Adrenal gland (tissue), 12 donors: Measurements from ENCODE around the gene SRCAP. TPM values are rescaled to one million over a fixed set of nuclear protein-coding genes. Genes with fewer than 3 reads are reported as not detected.

ENCODE experiments used
- DNase-seq, 7 donors: peaks; one replicate each; pipeline ENCODE4 v3.0.0-alpha.2; 2019 to 2020
- H3K27ac ChIP-seq, 5 donors: fragments of 200-600 bp; sonication (generic) in 4 of 5; 1 replicate in 3 of 5; 2 replicates in 2 of 5; pipeline versions ENCODE4 v1.5.1 to v1.8.0; 2016 to 2020; ENCODE audit warnings: mild to moderate bottlenecking in 1 of 5
- H3K27me3 ChIP-seq: fragments of 200-600 bp; 2 replicates; pipeline ENCODE4 v1.8.0; 2021
- H3K36me3 ChIP-seq, 2 donors: fragments of 200-600 bp; replicated peaks in 1 of 2; 1 replicate in 1 of 2; 2 replicates in 1 of 2; pipeline versions ENCODE4 v1.5.1 to v1.8.0; 2018 to 2022
- H3K4me1 ChIP-seq, 2 donors: fragments of 200-600 bp; replicated peaks in 1 of 2; 1 replicate in 1 of 2; 2 replicates in 1 of 2; pipeline versions ENCODE4 v1.5.1 to v1.8.0; 2018 to 2021
- H3K4me3 ChIP-seq, 4 donors: fragments of 200-600 bp; sonication (generic) in 3 of 4; one replicate each; pipeline ENCODE4 v1.5.1; 2016 to 2018
- H3K9me3 ChIP-seq, 3 donors: fragments of 200-600 bp; sonication (generic) in 1 of 3; replicated peaks in 1 of 3; 1 replicate in 2 of 3; 2 replicates in 1 of 3; pipeline versions ENCODE4 v1.5.1 to v1.8.0; 2016 to 2021
- CTCF ChIP-seq, 6 experiments: fragments of 450-650 bp in 4 of 6; fragments of 200-600 bp in 2 of 6; sonication (generic) in 1 of 6; IDR thresholded peaks; 1 replicate in 5 of 6; 2 replicates in 1 of 6; pipeline versions ENCODE4 v1.5.1 to v1.8.0; 2016 to 2021; ENCODE audit warnings: antibody characterized with exemption in 6 of 6, mild to moderate bottlenecking in 2 of 6, moderate library complexity in 1 of 6
- POLR2A ChIP-seq, 2 donors: fragments of 450-650 bp; IDR thresholded peaks; one replicate each; pipeline ENCODE4 v1.6.1; 2017; ENCODE audit warnings: antibody characterized with exemption in 2 of 2, mild to moderate bottlenecking in 2 of 2, moderate library complexity in 1 of 2
- WGBS, 4 donors: extraction: QIAGEN DNeasy Blood & Tissue Kit in 2 of 4; methylation state at CpG; one replicate each; pipeline versions ENCODE4 v1.1.5 to v1.1.7; 2013 to 2017; 5-methylcytosine and 5-hydroxymethylcytosine counted together
- intact Hi-C, 2 donors: fragments of 100-400 bp; cut with DNase I; formaldehyde crosslinking; loops; one replicate each; pipeline versions ENCODE4 v1.14.1 to v1.15.0; 2022 to 2023
- polyA plus RNA-seq, 3 donors: library from polyadenylated mRNA; stranded (reverse); fragments of 200-250 nt in 2 of 3; fragments of 350-450 nt in 1 of 3; fragmentation: Illumina TruSeq in 1 of 3; extraction: RNeasy Lipid Tissue Mini Kit (QIAGEN cat#74804) in 1 of 3; gene quantifications; one replicate each; pipeline ENCODE4 v1.2.3, GENCODE V29; 2013 to 2014
- total RNA-seq, 9 donors: library from RNA; depleted of rRNA in 4 of 9; stranded (reverse); fragments of >200 nt in 4 of 9; fragments of 120-200 nt in 1 of 9; fragmentation: NEBNext Ultra II Directional in 1 of 9; extraction: Animal tissue kit (Norgen Biotek cat#: 25700) in 1 of 9; gene quantifications; one replicate each; pipeline versions ENCODE4 v1.1.0 to v1.2.4, GENCODE V29; 2013 to 2023
- donor health status: healthy with polysubstance abuse.
- donor health status: Bipolar disorder and iron deficiency.
- donor health status: DM: yes; HTN: yes; CAD: no.
- donor health status: DM: no; HTN: no; CAD: no.
- donor health status: DM: no; HTN: no; CAD: no.
- donor health status: DM: yes; HTN: yes; CAD: no.

Gene SRCAP
- total and polyA plus RNA-seq, 12 donors, result 3.7 to 82.4 (median 46.6) TPM

GRCh38 chr16:30657866-30658730 is 40.9 kb upstream of the SRCAP start, which contains the start of gene FBRS:
FBRS (plus strand) TSS chr16:30658431; CDS start chr16:30659519, 1,088 bp downstream.
- no peaks in the 10 kb centered on the region for H3K9me3 ChIP-seq
- peaks cover 0 to 64% of the 10 kb centered on the region in 2 donors for H3K36me3 ChIP-seq
- DNase-seq, result peak; percentile 100
- H3K4me3 ChIP-seq, result peak within 1 kb of the TSS; percentile 60 to 97 (median 90)
- TF ChIP-seq POLR2A (IDR thresholded peaks at IDR 0.05), result peak; percentile 93
- TF ChIP-seq CTCF (IDR thresholded peaks at IDR 0.05), result peak; percentile 48 to 90 (median 62)
- H3K27ac ChIP-seq, result peak within 1 kb of the TSS; percentile 92 to 99 (median 96)
- H3K27me3 ChIP-seq, result no peaks in the 10 kb centered on the region
- peaks cover 26 to 43% of the 10 kb centered on the region in 2 donors for H3K4me1 ChIP-seq
- 0% methylated on average over 11 to 86 of the region's 86 CpGs for WGBS, 4 donors
- intact Hi-C loops, result no loop called here

GRCh38 chr16:30658731-30659506 is 40.1 kb upstream of the SRCAP start:
- Histone ChIP-seq H3K27ac (peak overlapping the region; percentile 61 to 99 (median 96)), H3K4me3 (peak overlapping the region; percentile 60 to 97 (median 90)), H3K27me3 (no peaks in the 10 kb centered on the region), H3K36me3 (peaks cover 0 to 64% of the 10 kb centered on the region in 2 donors), H3K9me3 (no peaks in the 10 kb centered on the region), H3K4me1 (peaks cover 32 to 52% of the 10 kb centered on the region in 2 donors)
- TF ChIP-seq CTCF (IDR thresholded peaks at IDR 0.05), result peak in 2 of 6 experiments; percentile 8 to 32
- TF ChIP-seq POLR2A (IDR thresholded peaks at IDR 0.05), result peak; percentile 48 to 55
- WGBS, 4 donors, result 0% methylated on average over 11 to 64 of the region's 64 CpGs
- intact Hi-C loops, result no loop called here
- DNase-seq, result peak; percentile 86 to 97 (median 90)

- WGBS, 4 donors, result 1 to 3% (median 1%) methylated on average over 17 to 83 of the region's 84 CpGs
- peaks cover 33 to 52% of the 10 kb centered on the region in 2 donors for H3K4me1 ChIP-seq
- no peaks in the 10 kb centered on the region for H3K27me3 ChIP-seq
- H3K4me3 ChIP-seq, result peak overlapping the region; percentile 79 to 97 (median 90)
- peak overlapping the region; percentile 61 to 99 (median 96) for H3K27ac ChIP-seq
- no peak for TF ChIP-seq CTCF (IDR thresholded peaks at IDR 0.05)
- TF ChIP-seq POLR2A (IDR thresholded peaks at IDR 0.05), result peak in 1 of 2 donors; percentile 23
- intact Hi-C loops, result no loop called here
- H3K9me3 ChIP-seq, result no peaks in the 10 kb centered on the region
- peak in 5 of 7 donors; percentile 24 to 63 (median 52) for DNase-seq
- H3K36me3 ChIP-seq, result peaks cover 0 to 61% of the 10 kb centered on the region in 2 donors
These were observed 39.2 kb upstream of the SRCAP start for GRCh38 chr16:30659507-30660423.
